ENCODE data around the gene RNASE13.

The RNASE13 gene

GRCh38 chr14:20997115-20997514, 37.5 kb downstream of the RNASE13 start:
- no peaks in the 10 kb centered on the region for H3K9me2 ChIP-seq (ENCODE audit: low read depth, low read length)
- H3K36me3 ChIP-seq (ENCODE audit: insufficient read depth, low read length): peaks cover 57% of the 10 kb centered on the region
- H3K79me2 ChIP-seq (ENCODE audit: insufficient read depth, low read length): no peaks in the 10 kb centered on the region
- H3F3A ChIP-seq (ENCODE audit: insufficient read depth, low read length): no peaks in the 10 kb centered on the region
- H3K4me3 ChIP-seq (ENCODE audit: low read depth, low read length, poor library complexity, severe bottlenecking): no peak overlapping the region
- TF ChIP-seq EZH2 (IDR thresholded peaks at IDR 0.05; ENCODE audit: borderline replicate concordance, low read length) (no peak), CTCF (IDR thresholded peaks at IDR 0.05; ENCODE audit: low read length) (no peak)
- no peak overlapping the region for H3K27ac ChIP-seq (ENCODE audit: low read depth, low read length, poor library complexity, severe bottlenecking)
- no peaks in the 10 kb centered on the region for H4K20me1 ChIP-seq (ENCODE audit: insufficient read depth, low read length)
- no peaks in the 10 kb centered on the region for H3K27me3 ChIP-seq (ENCODE audit: insufficient read depth, low read length)
- H2AFZ ChIP-seq (ENCODE audit: low read length): no peak overlapping the region
- no peak overlapping the region for H3K9ac ChIP-seq (ENCODE audit: low read length)
- no peak overlapping the region for H3K4me2 ChIP-seq (ENCODE audit: low read length)
- no peaks in the 10 kb centered on the region for H3K9me3 ChIP-seq (ENCODE audit: low read length)
- no peaks in the 10 kb centered on the region for H3K4me1 ChIP-seq (ENCODE audit: insufficient read depth, low read length, severe bottlenecking)

GRCh38 chr14:20996521-20996920, 38.1 kb downstream of the RNASE13 start:
- H3K9me2 ChIP-seq (ENCODE audit: low read depth, low read length): no peaks in the 10 kb centered on the region
- no peaks in the 10 kb centered on the region for H3F3A ChIP-seq (ENCODE audit: insufficient read depth, low read length)
- no peak overlapping the region for H3K4me2 ChIP-seq (ENCODE audit: low read length)
- H4K20me1 ChIP-seq (ENCODE audit: insufficient read depth, low read length): no peaks in the 10 kb centered on the region
- H3K27me3 ChIP-seq (ENCODE audit: insufficient read depth, low read length): no peaks in the 10 kb centered on the region
- no peaks in the 10 kb centered on the region for H3K4me1 ChIP-seq (ENCODE audit: insufficient read depth, low read length, severe bottlenecking)
- peaks cover 63% of the 10 kb centered on the region for H3K36me3 ChIP-seq (ENCODE audit: insufficient read depth, low read length)
- no peak for TF ChIP-seq CTCF (IDR thresholded peaks at IDR 0.05; ENCODE audit: low read length)
- no peak for TF ChIP-seq EZH2 (IDR thresholded peaks at IDR 0.05; ENCODE audit: borderline replicate concordance, low read length)
- no peaks in the 10 kb centered on the region for H3K79me2 ChIP-seq (ENCODE audit: insufficient read depth, low read length)
- no peak overlapping the region for H3K27ac ChIP-seq (ENCODE audit: low read depth, low read length, poor library complexity, severe bottlenecking)
- H3K9me3 ChIP-seq (ENCODE audit: low read length): no peaks in the 10 kb centered on the region
- H3K4me3 ChIP-seq (ENCODE audit: low read depth, low read length, poor library complexity, severe bottlenecking): no peak overlapping the region
- H2AFZ ChIP-seq (ENCODE audit: low read length): no peak overlapping the region
- no peak overlapping the region for H3K9ac ChIP-seq (ENCODE audit: low read length)

- H3K9ac ChIP-seq (ENCODE audit: low read length): peak within 1 kb of the TSS; percentile 90
- H2AFZ ChIP-seq (ENCODE audit: low read length): peak within 1 kb of the TSS; percentile 92
- no peaks in the 10 kb centered on the region for H3K9me3 ChIP-seq (ENCODE audit: low read length)
- H3K27me3 ChIP-seq (ENCODE audit: insufficient read depth, low read length): no peaks in the 10 kb centered on the region
- peaks cover 15% of the 10 kb centered on the region for H3K4me1 ChIP-seq (ENCODE audit: insufficient read depth, low read length, severe bottlenecking)
- peak within 1 kb of the TSS; percentile 96 for H3K4me2 ChIP-seq (ENCODE audit: low read length)
- peaks cover 8% of the 10 kb centered on the region for H3K79me2 ChIP-seq (ENCODE audit: insufficient read depth, low read length)
- peak within 1 kb of the TSS; percentile 96 for H3K4me3 ChIP-seq (ENCODE audit: low read depth, low read length, poor library complexity, severe bottlenecking)
- no peaks in the 10 kb centered on the region for H4K20me1 ChIP-seq (ENCODE audit: insufficient read depth, low read length)
- peak within 1 kb of the TSS; percentile 61 for H3K27ac ChIP-seq (ENCODE audit: low read depth, low read length, poor library complexity, severe bottlenecking)
- peaks cover 37% of the 10 kb centered on the region for H3K36me3 ChIP-seq (ENCODE audit: insufficient read depth, low read length)
- H3K9me2 ChIP-seq (ENCODE audit: low read depth, low read length): no peaks in the 10 kb centered on the region
- no peaks in the 10 kb centered on the region for H3F3A ChIP-seq (ENCODE audit: insufficient read depth, low read length)
- peak; percentile 50; the same call in 1 of the 2 replicates for TF ChIP-seq CTCF (IDR thresholded peaks at IDR 0.05; ENCODE audit: low read length)
- no peak for TF ChIP-seq EZH2 (IDR thresholded peaks at IDR 0.05; ENCODE audit: borderline replicate concordance, low read length)
Measured at GRCh38 chr14:20989787-20990600, 44.6 kb downstream of the RNASE13 start, which contains the start of gene METTL17. Gene METTL17 (plus strand): TSS chr14:20989980. CDS start chr14:20990003, 23 bp downstream.

All from OCI-LY1 (cell line).